GM19035 (cell line): Measurements from ENCODE around the gene APBB2.

Experiments
- ATAC-seq: cut with Tn5 transposase; IDR thresholded peaks from one replicate; pipeline ENCODE4 v1.9.1; 2021; ENCODE audit not compliant: unreplicated experiment

Gene APBB2

DNA sequence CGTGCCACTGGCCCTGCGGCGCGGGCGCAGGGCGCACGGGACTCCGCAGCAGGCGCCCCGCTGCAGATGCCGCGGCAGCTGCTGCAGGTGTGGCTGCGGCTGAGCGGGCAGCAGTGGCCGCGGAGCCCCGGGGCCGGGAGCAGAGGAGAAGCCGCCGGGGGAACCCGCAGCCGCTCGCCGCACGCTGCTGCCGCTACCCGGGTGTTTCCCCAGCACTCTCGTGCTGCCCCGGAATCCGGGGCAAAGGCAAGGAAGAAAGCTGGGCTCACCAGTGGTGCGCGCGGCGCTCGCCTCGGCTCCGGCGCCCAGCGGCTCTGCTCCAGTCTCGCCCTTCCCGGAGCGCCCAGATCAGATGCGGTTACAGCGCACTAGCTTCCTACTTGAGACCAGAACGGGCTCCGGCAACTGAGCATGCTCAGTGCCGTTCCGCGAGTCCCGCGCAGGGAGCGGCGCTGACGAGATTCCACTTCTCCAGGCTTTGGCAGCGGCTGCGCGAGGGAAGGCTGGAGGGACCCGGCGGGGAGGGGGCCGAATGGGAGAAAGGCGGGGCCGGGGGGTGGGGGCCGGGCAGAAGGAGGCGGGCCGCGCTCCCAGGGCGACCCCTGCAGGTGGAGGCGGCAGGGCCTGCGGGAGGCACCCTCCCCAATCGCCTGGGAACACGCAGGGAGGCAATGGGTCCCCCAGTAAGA, at the start of gene APBB2:
TSS of gene APBB2 (minus strand) at position 407 of the 689 bp plus-strand sequence. CDS start 181,288 bp downstream, outside the sequence.
- ATAC-seq: peak; percentile 53

DNA sequence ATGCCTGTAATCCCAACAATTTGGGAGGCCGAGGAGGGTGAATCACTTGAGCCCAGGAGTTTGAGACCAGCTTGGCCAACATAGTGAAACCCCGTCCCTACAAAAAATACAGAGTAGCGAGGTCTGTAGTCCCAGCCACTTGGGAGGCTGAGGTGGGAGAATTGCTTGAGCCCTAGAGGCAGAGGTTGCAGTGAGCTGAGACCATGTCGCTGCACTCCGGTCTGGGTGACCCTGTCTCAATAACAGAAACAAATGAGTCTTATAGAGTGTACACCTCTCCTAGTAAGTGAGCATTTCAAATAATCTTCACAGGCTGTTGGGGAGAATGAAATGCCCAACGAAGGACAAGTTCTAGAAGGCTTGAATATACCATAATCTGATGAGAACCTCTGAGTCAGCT, 47.9 kb upstream of the APBB2 start:
- ATAC-seq: no peak

DNA sequence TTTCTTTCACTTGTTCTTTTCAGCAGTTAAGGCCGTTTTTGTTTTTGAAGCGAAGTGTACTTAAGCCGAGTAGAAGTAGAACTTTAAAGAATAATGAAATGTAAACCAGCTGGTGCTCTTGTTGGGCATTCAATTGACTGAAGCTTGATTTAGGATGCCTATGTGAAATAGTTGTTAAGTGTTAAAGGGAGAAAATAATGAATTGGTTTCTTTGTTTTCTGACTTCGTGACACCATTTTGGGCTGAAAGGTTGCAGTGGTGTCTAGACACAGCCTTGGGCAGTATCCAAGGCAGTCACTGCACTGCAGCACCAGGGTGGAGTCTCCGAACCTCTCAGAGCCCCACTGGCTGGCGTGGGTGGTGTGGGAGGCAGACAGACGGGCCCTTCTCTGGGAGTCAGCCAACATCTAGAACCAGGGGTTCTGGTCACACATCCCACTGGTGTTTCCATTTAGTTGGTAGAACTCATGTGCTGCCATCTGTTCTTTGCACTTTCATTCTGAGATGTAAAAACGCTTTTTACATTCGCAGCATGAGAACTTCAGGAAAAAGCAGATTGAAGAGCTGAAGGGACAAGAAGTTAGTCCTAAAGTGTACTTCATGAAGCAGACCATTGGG, 45.9 kb upstream of the APBB2 start:
- ATAC-seq: no peak

DNA sequence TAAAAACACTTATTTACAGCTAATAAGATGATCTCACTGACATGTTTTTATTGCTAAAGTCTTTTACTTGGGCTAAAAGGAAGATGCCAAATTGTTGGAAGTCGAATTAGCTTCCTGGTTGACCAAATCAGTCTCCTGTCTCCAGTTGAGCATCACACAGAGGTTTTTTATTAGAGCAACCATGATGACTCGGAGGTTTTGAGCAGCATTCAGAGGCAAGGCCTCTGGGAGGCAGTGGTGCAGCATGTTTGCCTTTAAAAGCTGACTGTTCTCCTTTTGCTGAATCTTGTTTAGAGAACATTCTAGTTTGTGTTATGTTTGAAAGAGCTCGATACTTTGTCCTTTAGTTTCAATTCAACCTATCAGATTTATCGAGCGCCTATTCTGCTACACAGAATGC, 44.4 kb upstream of the APBB2 start:
- ATAC-seq: no peak

DNA sequence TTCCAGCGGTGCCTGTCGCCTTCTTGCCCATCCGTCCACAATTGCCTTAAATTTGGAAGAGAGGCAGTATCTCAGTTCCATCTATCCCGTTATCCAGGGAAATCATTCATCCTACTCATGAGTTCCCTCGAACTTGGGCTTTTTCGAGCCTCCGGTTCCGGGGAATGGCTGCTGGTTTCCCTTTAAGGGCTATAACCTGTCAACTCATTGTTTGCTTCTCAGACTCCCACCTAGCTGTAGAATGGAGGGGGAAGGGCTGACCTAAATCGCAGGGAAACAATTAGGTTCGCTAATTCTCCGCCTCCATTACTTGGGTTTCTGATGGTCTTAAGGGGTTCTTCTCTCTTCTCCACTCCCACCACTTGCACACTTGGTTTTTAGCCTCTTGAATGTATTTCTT, 43.6 kb upstream of the APBB2 start:
- ATAC-seq: no peak

DNA sequence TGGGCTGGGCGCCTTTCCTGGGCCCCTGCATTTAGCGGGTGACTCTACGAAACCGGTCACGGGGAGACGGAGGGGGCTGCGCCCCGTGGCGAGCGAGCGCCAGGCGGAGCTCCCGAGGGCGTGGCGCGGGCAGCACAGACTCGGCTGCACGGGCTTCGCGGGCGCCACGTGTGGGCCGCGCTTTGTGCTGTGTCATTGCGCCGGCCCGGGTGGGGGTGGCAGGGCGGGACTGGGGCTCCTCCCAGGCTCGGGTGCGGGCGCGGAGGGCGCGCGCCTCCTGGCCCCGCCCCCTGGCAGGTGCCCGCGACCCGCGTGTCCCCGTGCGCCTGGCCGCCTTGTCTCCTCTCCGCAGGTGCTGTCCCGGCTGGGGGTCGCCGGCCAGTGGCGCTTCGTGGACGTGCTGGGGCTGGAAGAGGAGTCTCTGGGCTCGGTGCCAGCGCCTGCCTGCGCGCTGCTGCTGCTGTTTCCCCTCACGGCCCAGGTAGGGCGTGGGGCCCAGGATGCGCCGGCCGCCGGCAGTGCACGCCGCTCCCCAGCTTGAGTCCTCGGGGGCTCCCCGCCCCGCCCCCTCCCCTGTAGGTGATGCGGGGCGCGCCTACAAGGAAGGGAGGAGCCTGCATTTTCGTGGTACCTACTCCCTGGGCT, 43.0 kb upstream of the APBB2 start:
- peak; percentile 58 for ATAC-seq

DNA sequence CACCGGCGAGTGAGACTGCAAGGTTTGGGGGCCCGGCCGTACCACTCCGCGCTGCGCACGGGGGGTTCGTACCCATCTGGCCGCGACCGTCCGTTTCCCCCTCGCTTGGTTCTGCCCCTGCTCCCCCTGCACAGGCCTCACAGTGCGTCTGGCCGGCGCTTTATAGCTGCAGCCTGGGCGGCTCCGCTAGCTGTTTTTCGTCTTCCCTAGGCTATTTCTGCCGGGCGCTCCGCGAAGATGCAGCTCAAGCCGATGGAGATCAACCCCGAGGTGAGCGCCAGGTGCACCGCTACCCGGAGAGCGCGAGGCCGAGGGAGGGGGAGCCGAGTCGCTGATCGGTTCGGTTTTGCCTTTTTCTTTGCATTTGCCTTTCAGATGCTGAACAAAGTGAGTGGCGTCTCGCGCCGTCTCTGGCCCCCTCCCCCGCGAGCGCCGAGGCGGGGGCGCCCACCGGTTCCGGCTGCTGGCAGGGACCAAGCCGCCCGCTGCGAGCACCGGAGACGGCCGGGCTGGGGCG, 42.5 kb upstream of the APBB2 start, which contains the start of gene UCHL1:
TSS of gene UCHL1 (plus strand) at position 189 of the 517 bp plus-strand sequence. CDS start at position 238, 49 bp downstream.
- peak; percentile 41 for ATAC-seq

DNA sequence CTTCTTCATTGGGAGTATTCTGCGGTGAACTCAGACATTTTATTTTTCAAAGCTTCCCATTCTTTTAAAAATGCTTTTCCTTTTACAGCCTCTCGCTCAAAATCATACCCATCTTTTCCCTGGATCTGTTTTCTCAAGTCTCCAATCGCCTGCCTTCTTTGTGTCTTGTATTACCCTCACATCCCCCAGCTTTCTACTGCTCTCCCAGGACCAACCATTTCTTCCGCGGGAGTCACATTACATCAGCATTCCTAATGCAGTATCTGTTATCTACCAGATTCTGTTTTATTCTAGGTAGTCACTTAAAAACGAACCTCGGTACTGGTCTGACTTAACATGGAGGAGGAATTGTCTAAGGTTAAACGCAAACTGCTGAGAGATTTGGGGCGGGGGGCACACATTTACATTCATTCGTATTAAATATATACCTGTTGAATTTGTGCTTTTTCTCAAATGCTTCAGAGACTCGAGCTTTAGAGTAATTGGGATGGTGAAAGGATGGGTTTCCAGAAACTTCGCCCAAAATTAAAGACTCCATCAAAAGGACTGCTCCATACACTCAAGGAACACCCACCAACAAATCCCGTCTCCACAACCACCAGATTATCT, 41.9 kb upstream of the APBB2 start:
- ATAC-seq: no peak

DNA sequence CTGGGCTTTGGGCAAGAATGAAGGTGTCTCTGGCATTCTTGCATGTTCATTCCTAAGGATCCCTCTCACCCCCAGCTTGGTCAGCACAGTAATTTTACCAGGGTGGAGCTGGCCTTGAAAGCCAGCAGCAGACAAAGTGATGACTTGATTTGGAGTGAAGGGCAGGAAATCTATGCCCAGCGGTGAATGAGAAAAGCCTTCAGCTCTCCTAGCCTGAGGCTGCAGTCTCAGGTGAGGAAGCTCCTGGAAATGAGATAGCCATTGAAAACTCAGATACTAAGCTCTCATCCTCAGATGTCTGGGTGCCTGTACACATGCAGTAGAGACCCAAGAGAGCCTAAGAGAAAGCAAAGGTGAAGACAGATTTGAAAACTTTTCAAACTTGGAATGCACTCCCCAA, 31.6 kb upstream of the APBB2 start:
- ATAC-seq: no peak

DNA sequence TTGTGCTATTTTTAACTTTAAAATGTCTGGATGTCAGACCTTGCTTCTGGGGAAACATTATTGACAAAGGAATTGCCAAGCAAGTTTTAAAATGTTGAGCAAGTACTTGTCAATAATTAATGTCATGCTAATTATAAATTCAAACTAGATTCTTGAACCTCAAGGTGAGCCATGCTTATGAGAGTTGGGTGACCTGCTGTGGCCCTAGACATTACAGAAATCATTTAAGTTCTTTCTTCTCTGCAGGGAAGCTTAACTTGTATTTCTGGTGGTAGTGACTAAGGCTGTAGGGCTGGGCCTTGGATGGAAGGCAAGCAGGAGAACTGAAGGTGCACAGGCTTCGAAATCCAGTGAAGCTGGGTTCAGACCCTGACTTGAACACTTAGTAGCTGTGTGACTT, 27.6 kb upstream of the APBB2 start:
- no peak for ATAC-seq

DNA sequence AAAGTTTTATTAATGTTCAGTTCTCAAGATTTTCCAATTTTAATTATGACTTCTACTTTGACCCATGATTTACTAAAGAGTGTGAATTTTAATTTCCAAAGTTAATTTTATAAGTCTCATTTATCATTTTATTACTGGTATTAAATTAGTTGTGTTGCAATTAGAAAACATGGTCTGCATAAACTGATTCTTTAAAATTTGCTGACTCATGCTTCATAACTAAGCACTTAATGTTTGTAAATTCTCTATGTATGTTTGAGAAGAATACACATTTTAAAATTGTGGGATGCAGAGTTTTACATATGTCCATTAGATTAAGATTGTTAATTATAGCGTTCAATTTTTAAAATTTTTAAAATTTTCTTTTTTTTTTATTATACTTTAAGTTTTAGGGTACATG, 22.2 kb upstream of the APBB2 start:
- ATAC-seq: no peak

DNA sequence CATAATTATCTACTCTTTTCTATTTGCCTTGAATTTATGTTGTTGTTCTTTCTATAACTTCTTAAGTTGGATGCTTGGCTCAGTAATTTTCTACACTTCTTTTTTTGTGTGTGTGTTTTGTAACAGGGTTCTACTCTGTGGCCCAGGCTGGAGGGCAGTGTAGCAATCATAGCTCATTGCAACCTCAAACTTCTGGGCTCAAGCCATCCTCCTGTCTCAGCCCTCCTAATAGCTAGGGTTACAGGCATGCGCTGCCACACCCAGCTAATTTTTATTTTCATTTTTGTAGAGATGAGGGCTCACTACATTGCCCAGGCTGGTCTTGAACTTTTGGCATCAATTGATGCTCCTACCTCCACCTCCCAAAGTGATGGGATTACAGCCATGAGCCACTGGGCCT, 21.7 kb upstream of the APBB2 start:
- no peak for ATAC-seq

DNA sequence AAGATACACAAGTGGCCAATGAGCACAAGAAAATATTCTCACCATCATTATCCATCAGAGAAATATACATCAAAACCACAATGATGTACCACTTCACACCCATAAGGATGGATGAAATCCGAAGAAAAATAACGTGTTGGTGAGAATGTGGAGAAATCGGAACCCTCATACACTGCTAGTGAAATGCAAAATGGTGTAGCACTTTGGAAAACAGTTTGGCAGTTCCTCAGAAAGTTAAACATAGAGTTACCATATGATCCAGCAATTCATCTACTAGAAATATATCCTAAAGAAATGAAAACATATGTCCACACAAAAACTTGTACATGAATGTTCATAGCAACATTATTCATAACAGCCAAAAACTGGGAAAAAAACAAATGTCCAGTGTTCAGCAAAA, 18.5 kb upstream of the APBB2 start:
- no peak for ATAC-seq

DNA sequence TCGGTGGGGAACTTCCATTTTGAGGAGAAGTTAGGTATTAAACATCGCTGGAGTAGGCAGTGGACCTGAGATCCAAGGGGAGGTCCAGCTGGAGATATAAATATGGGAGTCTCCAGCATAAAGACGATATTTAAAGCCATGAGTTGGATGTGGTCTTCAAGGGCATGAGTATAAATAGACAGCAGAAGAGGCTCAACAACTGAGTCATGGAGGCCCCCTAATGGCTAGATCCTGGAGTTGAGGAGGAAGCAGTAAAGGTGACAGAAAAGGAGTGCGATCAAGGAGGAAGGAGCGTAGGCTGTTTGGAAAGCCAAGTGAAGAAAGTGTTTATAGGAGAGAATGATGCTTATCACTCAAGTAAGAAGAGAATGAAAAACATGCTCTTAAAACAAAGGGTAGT, 18.1 kb upstream of the APBB2 start:
- no peak for ATAC-seq

DNA sequence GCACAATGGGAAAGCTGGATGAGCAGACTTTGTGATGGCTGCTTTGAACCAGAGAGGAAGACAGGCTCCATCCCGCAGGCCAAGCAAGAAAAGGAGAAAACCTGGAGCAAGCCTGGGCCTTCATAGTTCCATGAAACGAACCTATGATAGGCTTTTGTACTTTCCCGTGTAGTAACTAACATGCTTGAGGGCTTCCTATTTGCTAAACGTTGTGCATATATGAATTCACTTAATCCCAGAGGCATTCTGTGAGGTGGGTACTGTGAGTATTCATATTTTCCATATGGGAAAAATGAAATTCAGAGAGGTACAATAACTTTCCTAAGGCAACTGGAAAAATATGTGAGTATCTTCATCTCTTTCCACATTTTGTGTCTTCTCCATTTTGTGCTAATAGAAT, 13.6 kb upstream of the APBB2 start:
- no peak for ATAC-seq

DNA sequence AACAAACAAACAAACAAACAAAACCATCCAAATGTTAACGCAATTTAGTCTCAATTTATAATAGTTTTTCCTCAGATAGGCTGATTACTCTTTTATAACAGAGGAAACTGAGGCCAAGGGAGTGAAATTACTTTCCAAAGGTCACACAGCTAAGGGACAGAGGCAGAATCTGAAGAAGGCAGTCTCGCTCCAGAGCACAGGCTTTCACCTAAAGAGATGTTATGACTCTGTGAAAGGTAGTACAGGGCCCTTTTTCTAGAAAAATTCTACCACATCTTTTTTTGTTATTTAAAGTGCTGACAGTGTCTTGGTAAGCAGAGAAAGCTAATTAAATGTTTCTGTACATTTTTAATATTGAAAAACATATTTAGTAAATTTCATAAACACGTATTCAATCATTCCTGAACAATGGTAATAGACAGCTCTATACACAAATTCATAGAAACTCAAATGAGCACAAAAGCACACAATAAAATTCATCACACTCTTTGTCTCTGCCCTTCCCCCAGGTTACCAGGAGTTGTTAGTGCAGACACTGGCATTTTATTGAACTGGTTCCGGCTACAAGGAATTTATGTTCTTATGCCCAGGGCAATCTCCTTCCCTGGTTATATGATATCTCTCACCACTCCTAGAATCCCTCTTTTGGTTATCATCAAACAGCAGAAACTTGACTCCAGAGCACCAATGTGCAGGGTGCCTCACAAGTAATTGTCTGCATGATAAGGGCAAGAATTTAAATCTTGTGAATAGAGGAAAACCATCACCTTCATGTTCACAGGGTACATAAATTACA, 7.7 kb upstream of the APBB2 start:
- no peak for ATAC-seq

DNA sequence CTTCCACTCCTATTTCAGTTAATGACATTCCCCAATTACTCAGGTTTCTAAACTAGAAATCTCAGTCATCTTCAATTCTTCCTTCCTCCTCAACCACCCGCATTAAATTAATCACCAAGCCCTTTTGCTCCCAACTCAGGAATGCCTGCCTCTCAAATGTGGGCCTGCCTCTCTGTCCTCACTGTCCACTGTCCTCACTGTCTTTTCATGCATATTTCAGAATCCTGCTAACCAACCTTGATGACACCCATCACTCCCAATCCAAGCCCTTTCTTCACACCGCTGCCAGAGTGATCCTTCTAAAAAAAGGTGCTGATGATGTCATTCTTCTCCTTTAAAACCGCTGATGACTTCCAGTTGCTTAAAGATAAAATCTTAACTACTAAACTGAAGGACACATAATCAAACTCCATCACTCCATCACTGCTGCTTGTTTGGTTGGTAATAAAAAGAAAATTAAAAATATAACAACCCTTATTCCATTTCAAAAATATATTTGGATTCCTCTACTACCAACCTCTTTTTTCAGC, 5.1 kb upstream of the APBB2 start:
- ATAC-seq: no peak

DNA sequence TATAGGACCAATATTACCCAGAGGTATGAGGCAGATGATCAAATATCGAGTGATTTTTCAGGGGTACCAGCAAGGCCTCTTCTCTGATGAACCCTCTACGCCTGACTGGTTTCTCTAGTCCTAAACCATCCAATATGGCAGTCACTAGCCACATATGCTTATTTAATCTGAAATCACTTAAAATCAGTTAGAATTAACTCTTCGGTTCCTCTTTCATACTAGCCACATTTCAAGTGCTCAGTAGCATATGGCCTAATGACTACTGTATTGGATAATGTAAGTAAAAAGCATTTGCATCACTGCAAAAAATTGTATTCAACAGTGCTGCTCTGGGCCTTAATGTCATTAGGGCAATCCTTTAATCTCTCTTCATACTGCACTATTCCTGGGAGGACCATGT, 4.4 kb upstream of the APBB2 start:
- no peak for ATAC-seq

DNA sequence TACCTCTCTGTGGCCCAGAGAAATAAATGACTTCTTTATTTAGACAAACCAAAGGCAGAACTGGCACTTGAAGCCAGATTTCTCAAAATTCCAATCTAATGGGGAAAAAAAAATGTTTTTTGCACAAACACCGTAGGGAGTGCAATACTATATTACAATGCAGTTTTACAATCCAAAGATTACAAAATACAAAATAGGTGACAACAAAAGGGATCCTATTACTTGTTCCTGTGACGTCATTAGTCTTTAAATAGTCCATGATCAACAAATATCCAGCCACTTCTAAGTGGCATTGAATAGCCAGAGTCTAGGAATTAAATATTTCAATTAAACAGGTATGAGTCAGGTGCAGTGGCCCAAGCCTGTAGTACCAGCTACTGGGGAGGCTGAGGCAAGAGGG, 3.0 kb upstream of the APBB2 start:
- ATAC-seq: no peak

DNA sequence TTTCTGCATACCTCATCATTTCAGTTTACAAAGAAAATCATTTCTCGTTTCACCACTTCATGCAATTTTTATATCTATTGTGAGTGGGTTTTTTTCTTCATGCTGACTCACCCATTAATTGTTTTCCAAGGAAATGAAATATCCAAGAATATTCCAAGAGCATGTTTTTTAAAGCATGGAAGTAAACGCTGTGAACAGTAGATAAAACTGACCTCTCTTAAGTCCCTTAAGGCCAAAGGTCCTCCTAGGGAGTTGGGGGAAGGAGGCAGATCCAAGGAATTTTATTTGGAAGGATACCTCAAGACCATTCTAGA, 2.6 kb upstream of the APBB2 start:
- ATAC-seq: no peak
